C4-2B (cell line): ENCODE measurements around the gene MCM8.

Source experiments
- H3K27ac ChIP-seq: fragments of 450-650 bp; 2 replicates; pipeline ENCODE4 v1.5.1; 2017
- CTCF ChIP-seq: fragments of 450-650 bp; conservative IDR thresholded peaks from 2 replicates; pipeline ENCODE4 v1.5.1; 2017; ENCODE audit warnings: mild to moderate bottlenecking
- ZFX ChIP-seq: fragments of 450-650 bp; IDR thresholded peaks from 2 replicates; pipeline ENCODE4 v1.6.1; 2017

The MCM8 gene

GRCh38 chr20:6040958-6041807, 90.7 kb downstream of the MCM8 start:
- H3K27ac ChIP-seq, result no peak overlapping the region
- no peak for TF ChIP-seq ZFX

- TF ChIP-seq CTCF, result no peak
- no peak for TF ChIP-seq ZFX
- H3K27ac ChIP-seq, result no peak overlapping the region
Observed at GRCh38 chr20:6041808-6042265, 91.4 kb downstream of the MCM8 start.

GRCh38 chr20:6044115-6044514, 93.7 kb downstream of the MCM8 start:
- H3K27ac ChIP-seq, result no peak overlapping the region
- TF ChIP-seq CTCF (no peak), ZFX (no peak)

GRCh38 chr20:6045566-6045965, 95.1 kb downstream of the MCM8 start:
- TF ChIP-seq CTCF (no peak), ZFX (no peak)
- no peak overlapping the region for H3K27ac ChIP-seq

GRCh38 chr20:6046432-6046831, 96.0 kb downstream of the MCM8 start:
- TF ChIP-seq CTCF (no peak), ZFX (no peak)

GRCh38 chr20:6048391-6048790, 97.9 kb downstream of the MCM8 start:
- H3K27ac ChIP-seq, result no peak overlapping the region
- TF ChIP-seq CTCF, result no peak
- no peak for TF ChIP-seq ZFX

More at GRCh38 chr20:6046432-6046831, 96.0 kb downstream of the MCM8 start:
- H3K27ac ChIP-seq, result no peak overlapping the region
